ENCODE measurements around the gene TMBIM4. TPM values are rescaled to one million over a fixed set of nuclear protein-coding genes. Genes with fewer than 3 reads are reported as not detected.
A peak's percentile ranks its signal among the peaks of the same experiment; 100 is the strongest.
"Not testable (repeated sequence)": the region's sequence is repeated elsewhere in the genome, so short reads cannot be mapped to it uniquely, and the experiment has no call there.

Gene TMBIM4
- total RNA-seq, 1 experiment from 2014 or later = 46.1 TPM

DNA sequence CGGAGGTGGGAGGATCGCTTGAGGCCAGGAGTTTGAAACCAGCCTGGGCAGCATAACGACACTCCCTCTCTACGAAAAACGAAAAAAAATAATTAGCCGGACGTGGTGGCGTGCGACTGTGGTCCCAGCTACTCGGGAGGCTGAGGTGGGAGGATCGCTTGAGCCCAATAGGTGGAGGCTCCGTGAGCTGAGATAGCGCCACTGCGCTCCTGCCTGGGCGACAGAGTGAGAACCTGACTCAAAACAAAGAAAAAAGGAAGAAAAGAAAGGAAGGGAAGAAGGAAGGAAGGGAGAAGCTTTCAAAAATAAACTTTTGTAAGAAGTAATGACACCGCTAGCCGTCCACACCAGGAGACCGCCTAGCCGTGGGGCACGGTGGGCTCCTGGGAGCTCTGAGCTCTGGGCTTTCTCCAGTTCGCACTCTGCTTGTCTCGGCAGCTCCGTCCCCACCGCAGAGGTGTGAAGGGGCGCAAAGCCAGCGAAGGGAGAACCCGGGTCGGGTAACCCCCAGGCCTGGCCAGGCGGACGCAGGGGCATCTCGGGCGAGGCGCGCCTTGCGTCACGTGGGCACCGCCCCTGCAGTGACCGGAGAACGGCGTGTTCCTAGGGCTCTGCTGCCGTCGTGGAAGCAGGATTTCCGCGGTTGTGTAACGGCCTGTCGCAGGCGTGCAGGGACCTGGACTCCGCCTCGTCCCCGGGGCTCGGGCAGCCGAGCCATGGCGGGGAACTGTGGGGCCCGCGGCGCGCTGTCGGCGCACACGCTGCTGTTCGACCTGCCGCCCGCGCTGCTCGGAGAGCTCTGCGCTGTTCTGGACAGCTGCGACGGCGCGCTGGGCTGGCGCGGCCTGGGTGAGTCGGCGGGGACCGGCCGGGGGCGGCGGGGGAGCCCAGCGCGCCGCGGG, 19.0 kb upstream of the TMBIM4 start, which contains the start of gene IRAK3:
Gene IRAK3, plus strand, starts transcription at position 631 of the 902 bp plus-strand sequence. Its CDS starts 86 bp downstream, at position 717.
- DNase-seq (ENCODE audit: low read depth) = no peak
- in situ Hi-C loops (cut with HindIII; ENCODE audit: low pct_unique_long_range_greater_than_20kb, low sequenced_read_pairs) = no loop called here

DNA sequence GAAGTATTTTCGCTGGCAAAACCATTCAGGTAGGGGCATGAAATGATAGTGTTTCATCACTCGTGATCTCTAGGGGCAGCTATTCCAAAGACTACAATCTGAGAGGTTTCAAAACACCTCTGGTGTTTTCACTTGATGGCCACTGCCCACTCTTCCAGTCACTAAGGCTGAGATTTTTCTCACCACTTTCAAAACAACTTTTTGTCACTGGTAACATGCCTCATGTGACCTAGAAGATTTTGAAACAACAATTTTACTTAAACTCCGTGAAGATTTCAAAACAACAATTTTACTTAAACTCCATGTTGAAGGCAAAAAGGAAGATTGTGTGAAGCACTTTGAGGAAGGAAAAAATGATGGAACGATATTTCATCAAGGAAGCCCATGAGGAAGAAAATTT, 18.0 kb upstream of the TMBIM4 start:
- no peak for DNase-seq (ENCODE audit: low read depth)
- in situ Hi-C loops (cut with HindIII; ENCODE audit: low pct_unique_long_range_greater_than_20kb, low sequenced_read_pairs) = no loop called here

DNA sequence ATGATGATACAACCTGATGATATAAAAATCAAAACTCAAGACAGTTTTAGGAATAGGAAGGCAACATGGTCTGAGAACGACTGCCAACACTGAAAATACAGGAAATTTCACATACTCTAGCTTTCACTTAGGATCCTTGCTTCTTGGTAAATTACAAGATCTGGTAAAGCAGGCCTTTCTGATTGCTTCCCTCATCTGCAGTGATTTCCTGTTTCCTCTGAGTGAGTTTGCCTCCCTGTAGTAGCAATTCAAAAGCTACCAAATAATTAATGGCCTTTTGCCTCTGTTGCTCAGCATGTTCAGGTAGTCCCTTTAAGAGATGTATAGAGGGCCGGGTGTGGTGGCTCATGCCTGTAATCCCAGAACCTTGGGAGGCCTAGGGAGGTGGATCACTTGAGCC, 17.2 kb upstream of the TMBIM4 start:
- in situ Hi-C loops (cut with HindIII; ENCODE audit: low pct_unique_long_range_greater_than_20kb, low sequenced_read_pairs) = no loop called here
- no peak for DNase-seq (ENCODE audit: low read depth)

DNA sequence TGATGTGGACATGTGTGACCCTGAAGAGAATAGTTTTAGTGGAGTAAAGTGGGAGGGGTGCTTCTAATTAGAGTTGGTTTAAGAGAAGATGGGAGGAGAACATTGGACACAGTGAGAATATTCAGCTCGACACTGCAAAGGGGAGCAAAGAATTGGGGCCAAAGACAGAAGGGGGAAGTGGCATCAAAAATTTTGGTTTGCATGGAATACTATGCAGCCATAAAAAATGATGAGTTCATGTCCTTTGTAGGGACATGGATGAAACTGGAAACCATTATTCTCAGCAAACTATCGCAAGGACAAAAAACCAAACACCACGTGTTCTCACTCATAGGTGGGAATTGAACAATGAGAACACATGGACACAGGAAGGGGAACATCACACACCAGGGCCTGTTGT, 15.0 kb upstream of the TMBIM4 start:
- in situ Hi-C loops (cut with HindIII; ENCODE audit: low pct_unique_long_range_greater_than_20kb, low sequenced_read_pairs); DNase-seq (ENCODE audit: low read depth): not testable (repeated sequence)

DNA sequence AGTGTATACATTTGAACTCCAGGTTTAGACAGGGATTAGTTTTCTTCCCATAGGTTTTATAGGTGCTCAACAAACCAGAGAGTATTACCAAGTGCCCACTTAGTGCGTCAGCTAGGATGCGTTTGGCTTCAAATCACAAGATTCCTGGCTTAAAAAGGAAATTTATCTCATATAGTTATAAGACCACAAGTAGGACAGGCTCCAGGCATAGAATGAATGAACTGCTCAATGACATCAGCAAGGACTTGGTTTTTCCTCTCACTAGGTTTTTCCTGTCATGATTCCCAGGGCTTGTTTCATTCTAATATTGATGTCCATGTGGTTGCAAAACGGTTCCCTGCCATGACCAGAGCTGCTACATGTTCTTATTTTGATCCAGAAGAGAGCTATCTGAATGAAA, 13.2 kb upstream of the TMBIM4 start:
- no peak for DNase-seq (ENCODE audit: low read depth)
- in situ Hi-C loops (cut with HindIII; ENCODE audit: low pct_unique_long_range_greater_than_20kb, low sequenced_read_pairs) = no loop called here

DNA sequence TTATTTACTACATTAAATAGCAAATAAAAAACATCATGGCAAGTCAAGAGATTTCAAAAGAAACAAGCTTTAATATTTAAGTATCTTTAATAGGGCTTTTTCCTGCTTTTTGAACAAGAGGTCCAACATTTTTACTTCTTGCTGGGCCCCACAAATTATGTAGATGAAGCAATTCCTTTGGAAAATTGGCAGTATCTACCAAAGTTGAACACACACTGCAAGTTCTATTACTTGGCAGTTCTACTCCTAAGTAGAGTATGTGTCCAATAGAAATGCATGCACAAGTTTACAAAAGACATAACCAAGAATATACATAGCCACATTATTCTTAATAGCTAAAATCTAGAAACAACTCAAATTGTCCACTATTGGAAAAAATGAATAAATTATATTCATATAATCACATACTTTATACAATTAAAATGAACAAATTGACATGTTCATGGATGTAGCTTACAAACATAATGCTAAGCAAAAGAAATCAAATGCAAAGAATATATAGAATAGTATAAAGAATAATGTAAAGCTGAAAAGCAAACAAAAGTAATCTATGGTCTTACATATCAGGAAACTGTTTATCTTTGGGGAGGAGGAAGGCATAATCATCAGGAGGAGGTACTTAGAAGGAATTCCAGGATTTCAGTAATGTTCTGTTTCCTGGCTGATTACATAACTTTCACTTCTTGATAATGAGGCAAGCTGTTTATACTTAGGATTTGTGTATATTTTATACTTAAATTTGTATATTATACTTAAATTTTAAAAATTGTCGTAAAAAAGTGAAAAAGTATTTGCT, 6.5 kb upstream of the TMBIM4 start:
- in situ Hi-C loops (cut with HindIII; ENCODE audit: low pct_unique_long_range_greater_than_20kb, low sequenced_read_pairs) = no loop called here
- DNase-seq (ENCODE audit: low read depth) = no peak

DNA sequence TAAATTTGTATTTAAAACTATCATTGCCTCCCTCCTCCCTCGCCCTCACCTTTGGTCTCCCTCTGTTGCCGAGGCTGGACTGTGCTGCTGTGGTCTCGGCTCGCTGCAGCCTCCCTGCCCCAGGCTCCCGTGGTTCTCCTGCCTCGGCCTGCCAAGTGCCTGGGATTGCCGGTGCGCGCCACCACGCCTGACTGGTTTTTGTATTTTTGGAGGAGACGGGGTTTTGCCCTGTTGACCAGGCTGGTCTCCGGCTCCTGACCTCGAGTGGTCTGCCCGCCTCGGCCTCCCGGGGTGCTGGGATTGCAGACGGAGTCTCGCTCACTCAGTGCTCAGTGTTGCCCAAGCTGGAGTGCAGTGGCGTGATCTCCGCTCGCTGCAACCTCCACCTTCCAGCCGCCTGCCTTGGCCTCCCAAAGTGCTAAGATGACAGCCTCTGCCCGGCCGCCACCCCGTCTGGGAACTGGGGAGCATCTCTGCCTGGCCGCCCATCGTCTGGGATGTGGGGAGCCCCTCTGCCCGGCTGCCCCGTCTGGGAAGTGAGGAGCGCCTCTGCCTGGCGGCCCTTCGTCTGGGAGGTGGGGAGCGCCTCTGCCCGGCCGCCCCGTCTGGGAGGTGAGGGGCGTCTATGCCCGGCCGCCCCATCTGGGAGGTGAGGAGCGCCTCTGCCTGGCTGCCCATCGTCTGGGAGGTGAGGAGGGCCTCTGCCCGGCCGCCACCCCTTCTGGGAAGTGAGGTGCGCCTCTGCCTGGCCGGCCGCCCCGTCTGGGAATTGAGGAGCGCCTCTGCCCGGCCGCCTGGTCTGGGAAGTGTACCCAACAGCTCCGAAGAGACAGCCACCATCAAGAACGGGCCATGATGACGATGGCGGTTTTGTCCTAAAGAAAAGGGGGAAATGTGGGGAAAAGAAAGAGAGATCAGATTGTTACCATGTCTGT, 4.9 kb upstream of the TMBIM4 start:
- in situ Hi-C loops (cut with HindIII; ENCODE audit: low pct_unique_long_range_greater_than_20kb, low sequenced_read_pairs) = not testable (repeated sequence)

DNA sequence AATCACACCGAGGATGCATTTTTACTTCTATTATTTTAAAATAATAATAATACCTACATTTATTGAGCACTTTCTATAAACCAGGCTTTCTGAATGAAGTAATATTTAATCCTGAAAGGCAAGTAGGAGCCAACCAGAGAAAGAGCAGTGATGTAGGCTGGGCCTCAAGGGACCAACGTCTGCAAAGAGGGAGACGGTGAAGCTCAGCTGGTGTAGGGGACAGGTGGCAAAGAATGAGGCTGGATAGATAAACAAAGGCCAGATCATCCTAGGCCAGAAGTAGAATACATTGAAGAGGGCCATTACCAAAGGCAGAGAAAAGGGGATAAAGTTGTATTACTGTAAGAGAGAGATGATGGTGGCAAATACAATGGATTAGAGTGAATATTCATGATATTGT, 810 bp upstream of the TMBIM4 start:
- in situ Hi-C loops (cut with HindIII; ENCODE audit: low pct_unique_long_range_greater_than_20kb, low sequenced_read_pairs) = no loop called here
- DNase-seq (ENCODE audit: low read depth) = no peak

More for the DNA sequence above, 4.9 kb upstream of the TMBIM4 start:
- not testable (repeated sequence) for DNase-seq (ENCODE audit: low read depth)

DNA sequence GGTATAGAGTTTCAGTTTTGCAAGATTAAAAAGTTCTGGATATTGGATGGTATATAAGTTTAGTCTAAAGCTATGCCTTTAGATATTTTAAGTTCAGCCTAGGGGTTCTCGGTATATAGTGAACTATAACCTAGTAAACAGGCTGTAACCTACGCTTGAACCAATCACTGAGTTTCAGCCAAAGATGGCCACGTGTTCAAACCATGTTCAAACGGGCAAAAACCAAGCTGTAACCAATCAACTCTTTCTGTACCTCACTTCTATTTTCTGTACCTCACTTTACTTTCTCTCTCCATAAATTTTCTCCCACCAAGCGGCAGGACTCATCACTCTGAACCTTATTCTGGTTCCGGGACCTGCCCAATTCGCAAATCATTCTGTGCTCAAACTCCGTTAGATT, 1.4 kb downstream of the TMBIM4 start:
- in situ Hi-C loops (cut with HindIII; ENCODE audit: low pct_unique_long_range_greater_than_20kb, low sequenced_read_pairs) = no loop called here
- peak; percentile 59 for DNase-seq (ENCODE audit: low read depth)

DNA sequence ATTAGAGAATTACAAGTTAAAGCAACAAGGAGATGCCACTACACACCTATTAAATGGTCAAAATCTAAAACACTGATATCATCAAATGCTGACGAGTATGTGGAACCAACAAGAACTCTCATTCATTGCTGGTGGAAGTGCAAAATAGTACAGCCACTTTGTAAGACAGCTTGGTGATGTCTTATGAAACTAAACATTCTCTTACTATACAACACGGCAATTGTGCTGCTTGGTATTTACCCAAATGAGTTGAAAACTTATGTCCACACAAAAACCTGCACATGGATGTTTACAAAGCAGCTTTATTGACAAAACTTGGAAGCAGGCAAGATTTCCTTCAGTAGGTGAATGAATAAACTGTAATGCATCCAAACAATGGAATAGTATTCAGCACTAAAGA, 3.2 kb downstream of the TMBIM4 start:
- DNase-seq (ENCODE audit: low read depth) = no peak
- in situ Hi-C loops (cut with HindIII; ENCODE audit: low pct_unique_long_range_greater_than_20kb, low sequenced_read_pairs) = no loop called here

DNA sequence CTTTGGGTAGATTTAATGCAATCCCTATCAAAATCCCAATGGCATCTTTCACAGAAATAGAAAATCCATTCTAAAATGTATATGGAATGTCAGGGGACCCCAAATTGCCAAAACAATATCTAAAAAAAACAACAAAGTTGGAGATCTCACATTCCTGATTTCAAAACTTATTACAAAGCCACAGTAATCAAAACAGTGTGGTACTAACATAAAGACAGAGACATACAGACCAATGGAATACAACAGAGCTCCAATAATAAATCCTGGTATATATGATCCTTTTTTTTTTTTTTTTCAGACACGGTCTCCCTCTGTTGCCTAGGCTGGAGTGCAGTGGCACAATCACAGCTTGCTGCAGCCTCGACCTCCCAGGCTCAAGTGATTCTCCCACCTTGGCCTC, 4.7 kb downstream of the TMBIM4 start:
- DNase-seq (ENCODE audit: low read depth) = no peak
- in situ Hi-C loops (cut with HindIII; ENCODE audit: low pct_unique_long_range_greater_than_20kb, low sequenced_read_pairs) = no loop called here

DNA sequence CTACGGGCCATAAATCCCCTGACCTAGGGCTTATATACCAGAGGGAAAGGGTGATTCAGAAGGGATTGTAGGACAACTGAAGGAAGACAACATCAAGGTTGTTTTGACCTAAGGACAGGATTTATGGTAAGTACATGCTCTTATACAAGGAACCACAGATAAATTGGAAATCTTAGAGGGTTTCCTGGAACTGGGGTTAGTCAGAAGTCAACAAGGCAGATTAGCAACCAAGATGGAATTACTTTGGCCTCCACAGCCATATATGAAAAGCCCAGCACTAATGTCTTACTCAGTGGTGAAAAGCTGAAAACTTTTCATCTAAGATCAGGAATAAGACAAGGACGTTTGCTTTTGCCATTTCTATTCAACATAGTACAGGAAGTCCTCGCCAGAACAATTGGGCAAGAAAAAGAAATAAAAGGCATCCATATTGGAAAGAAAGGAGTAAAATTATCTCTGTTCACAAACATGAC, 5.4 kb downstream of the TMBIM4 start:
- no peak for DNase-seq (ENCODE audit: low read depth)
- in situ Hi-C loops (cut with HindIII; ENCODE audit: low pct_unique_long_range_greater_than_20kb, low sequenced_read_pairs) = no loop called here

DNA sequence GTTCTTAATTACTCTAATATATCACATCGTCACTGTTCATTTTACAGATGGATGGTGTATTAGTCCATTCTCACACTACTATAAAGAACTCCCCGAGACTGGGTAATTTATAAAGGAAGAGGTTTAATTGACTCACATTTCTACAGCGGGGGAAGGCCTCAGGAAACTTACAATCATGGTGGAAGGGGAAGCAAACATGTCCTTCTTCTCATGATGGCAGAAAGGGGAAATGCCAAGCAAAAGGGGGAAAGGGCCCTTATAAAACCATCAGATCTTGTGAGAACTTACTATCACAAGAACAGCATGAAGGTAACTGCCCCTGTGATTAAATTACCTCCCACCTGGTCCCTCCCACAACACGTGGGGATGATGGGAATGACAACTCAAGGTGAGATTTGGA, 6.5 kb downstream of the TMBIM4 start:
- no peak for DNase-seq (ENCODE audit: low read depth)
- in situ Hi-C loops (cut with HindIII; ENCODE audit: low pct_unique_long_range_greater_than_20kb, low sequenced_read_pairs) = no loop called here

DNA sequence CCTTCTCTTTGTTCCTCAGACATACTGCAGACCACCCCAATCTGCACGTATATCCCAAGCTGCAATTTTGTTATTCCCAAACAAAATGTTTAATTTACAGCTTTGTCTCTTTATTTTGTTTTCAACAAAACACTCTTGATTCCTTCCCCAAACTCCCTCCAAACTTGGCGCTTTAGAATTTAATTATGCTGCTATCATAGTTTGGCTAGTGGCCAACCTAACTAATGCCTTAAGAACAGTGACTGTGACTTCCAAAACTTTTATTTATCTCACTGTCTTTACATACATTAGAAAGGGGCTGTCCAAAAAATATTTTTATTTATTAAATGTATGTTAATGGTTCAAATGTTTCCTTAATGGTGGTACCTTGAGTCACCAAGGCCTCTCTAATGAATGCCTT, 7.1 kb downstream of the TMBIM4 start:
- DNase-seq (ENCODE audit: low read depth) = no peak
- in situ Hi-C loops (cut with HindIII; ENCODE audit: low pct_unique_long_range_greater_than_20kb, low sequenced_read_pairs) = no loop called here

DNA sequence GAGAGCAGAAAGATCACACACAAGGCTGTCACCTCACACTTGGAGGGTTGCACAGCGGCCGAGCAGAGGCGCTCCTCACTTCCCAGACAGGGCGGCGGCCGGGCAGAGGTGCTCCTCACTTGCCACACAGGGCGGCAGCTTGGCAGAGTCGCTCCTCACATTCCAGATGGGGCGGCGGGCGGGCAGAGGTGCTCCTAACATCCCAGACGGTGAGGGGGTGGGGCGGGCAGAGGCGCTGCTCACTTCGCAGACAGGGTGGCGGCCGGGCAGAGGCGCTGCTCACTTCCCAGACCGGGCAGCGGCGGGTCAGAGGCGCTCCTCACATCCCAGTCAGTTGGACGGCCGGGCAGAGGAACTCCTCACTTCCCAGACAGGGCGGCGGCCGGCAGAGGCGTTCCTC, 9.1 kb downstream of the TMBIM4 start:
- in situ Hi-C loops (cut with HindIII; ENCODE audit: low pct_unique_long_range_greater_than_20kb, low sequenced_read_pairs) = no loop called here
- DNase-seq (ENCODE audit: low read depth) = no peak

DNA sequence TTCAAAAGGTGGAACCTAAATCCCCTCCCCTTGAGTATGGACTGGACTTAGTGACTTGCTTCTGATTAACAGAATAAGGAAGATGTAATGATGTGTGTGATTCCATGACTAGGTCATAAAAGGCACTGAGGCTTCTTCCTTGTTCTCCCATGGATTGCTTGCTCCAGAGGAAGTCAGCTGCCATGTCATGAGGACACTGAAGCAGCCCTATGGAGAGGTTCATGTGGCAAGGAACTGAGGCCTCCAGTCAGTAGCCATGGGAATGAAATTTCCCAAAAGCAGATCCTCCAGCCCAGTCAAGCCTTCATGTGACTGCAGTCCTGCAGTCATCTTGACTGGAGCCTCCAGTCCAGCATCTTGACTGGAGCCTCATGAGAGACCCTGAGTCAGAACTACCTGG, 10.7 kb downstream of the TMBIM4 start:
- DNase-seq (ENCODE audit: low read depth) = no peak
- in situ Hi-C loops (cut with HindIII; ENCODE audit: low pct_unique_long_range_greater_than_20kb, low sequenced_read_pairs) = no loop called here

DNA sequence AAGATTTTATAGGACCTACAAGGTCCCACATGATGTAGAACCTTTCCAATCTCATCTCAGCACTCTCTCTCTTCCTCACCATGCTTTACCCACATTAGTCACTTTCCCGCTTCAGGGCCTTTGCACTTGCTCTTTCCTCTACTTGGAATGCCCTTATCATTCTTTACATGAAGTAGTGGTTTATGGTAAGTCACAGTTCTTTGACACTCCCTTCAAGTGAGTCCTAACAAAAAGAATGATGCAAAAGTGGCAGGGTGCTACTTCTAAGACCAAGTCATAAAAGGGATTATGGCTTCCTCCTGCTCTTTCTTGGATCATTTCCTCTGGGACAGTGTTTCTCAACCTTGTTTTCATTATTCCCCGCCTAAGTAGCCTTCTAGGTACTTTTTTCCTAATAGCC, 13.1 kb downstream of the TMBIM4 start:
- in situ Hi-C loops (cut with HindIII; ENCODE audit: low pct_unique_long_range_greater_than_20kb, low sequenced_read_pairs) = no loop called here

DNA sequence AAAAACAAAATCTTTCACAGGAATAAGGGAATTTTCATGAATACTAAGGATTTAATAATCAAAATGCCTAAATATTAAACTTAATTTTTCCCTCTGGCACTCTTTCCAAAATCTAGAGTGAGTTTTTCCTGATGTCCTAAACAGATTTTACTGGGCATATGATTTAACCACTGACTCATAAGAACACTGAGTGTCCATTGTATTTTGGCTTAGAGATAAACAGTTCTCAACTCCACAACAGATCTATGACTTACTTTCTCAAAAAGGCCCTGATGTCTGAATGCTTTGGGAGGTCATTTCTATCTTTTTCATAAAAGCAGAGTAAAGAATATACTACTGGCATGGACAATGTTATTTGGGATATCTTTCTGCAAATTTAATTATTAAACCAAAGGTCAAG, 15.0 kb downstream of the TMBIM4 start:
- no peak for DNase-seq (ENCODE audit: low read depth)
- in situ Hi-C loops (cut with HindIII; ENCODE audit: low pct_unique_long_range_greater_than_20kb, low sequenced_read_pairs) = no loop called here

More for the DNA sequence above, 13.1 kb downstream of the TMBIM4 start:
- no peak for DNase-seq (ENCODE audit: low read depth)
